ENCODE data around the gene ADAMTS12. TPM values are rescaled to one million over a fixed set of nuclear protein-coding genes. Genes with fewer than 3 reads are reported as not detected.
"Not testable (repeated sequence)": the region's sequence is repeated elsewhere in the genome, so short reads cannot be mapped to it uniquely, and the experiment has no call there.

The ADAMTS12 gene
- total RNA-seq, 1 experiment from 2014 or later, result not detected

DNA sequence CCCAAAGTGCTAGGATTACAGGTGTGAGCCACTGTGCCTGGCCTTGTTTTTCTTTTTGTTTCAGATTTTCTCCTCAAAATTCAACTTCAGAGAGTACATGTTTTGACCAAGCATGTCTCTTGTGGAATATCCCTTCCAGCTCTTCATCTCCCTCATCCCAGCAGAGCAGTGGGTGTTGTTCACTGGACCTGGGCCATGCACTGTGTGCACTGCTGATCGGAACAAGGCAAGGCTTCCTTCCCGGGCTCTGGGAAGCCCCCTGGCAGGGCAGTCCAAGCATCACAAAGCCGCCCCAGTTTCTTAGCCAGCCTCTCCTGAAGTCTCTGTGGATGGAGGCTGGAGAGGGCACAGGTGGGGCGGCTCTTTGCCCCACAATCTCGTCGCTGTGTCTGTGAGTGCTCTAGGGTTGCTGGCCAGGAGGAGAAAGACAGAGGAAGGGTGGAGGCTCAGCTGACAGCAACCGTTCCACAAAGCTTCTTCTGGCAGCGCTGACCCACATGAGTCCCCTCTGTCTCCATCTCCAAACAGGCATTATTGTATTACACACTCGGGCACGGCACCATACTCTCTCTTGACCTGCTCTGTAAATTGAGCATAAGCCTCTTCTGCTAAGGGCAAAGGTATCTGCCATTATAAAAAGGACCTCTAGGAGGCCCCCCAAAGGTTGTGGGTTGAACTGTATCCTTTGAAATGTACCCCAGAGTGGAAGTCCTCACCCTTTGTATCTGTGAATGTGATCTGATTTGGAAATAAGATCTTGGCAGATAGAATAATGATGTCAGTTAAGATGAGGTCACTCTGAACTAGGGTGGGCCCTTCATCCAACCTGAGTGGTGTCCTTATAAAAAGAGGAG lies 361.4 kb downstream of the ADAMTS12 start:
- DNase-seq (ENCODE audit: low spot score), result no peak

- no peak for DNase-seq (ENCODE audit: low spot score)
Observed at GRCh38 chr5:33527696-33528095, 364.1 kb downstream of the ADAMTS12 start.

DNA sequence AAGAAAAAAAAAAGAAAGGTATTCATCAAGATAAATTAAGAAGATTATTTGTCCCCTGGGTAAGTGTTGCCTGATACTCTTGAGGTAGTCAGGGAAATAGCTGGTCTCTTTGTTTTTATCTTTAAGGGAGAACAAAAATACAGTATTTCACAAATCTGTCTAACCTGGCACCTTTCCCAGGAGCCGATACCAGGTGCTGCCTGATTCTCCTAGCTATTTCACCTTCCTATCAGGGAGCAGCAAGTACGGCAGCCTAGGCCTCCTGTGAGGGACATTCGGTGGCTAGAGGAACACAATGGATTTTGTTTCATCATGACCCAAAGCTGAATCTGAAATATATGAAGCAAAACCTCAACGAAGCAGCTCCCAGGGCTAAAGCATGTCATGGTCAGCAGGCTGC lies 365.0 kb downstream of the ADAMTS12 start:
- no peak for DNase-seq (ENCODE audit: low spot score)

GRCh38 chr5:33524476-33524875 lies 367.3 kb downstream of the ADAMTS12 start:
- no peak for DNase-seq (ENCODE audit: low spot score)

GRCh38 chr5:33523208-33523771 lies 368.5 kb downstream of the ADAMTS12 start:
- no peak for DNase-seq (ENCODE audit: low spot score)

- DNase-seq (ENCODE audit: low spot score), result no peak
Observed at GRCh38 chr5:33516421-33516820, 375.4 kb downstream of the ADAMTS12 start.

DNA sequence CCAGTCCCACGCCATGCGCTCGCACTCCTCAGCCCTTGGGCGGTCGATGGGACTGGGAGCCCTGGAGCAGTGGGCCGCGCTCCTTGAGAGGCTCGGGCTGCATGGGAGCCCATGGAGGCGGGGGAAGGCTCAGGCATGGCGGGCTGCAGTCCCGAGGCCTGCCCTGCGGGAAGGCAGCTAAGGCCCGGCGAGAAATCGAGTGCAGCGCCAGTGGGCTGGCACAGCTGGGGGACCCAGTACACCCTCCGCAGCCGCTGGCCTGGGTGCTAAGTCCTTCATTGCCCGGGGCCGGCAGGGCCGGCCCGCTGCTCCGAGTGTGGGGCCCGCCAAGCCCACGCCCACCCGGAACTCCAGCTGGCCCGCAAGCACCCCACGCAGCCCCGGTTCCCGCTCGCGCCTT lies 376.4 kb downstream of the ADAMTS12 start:
- not testable (repeated sequence) for DNase-seq (ENCODE audit: low spot score)

DNA sequence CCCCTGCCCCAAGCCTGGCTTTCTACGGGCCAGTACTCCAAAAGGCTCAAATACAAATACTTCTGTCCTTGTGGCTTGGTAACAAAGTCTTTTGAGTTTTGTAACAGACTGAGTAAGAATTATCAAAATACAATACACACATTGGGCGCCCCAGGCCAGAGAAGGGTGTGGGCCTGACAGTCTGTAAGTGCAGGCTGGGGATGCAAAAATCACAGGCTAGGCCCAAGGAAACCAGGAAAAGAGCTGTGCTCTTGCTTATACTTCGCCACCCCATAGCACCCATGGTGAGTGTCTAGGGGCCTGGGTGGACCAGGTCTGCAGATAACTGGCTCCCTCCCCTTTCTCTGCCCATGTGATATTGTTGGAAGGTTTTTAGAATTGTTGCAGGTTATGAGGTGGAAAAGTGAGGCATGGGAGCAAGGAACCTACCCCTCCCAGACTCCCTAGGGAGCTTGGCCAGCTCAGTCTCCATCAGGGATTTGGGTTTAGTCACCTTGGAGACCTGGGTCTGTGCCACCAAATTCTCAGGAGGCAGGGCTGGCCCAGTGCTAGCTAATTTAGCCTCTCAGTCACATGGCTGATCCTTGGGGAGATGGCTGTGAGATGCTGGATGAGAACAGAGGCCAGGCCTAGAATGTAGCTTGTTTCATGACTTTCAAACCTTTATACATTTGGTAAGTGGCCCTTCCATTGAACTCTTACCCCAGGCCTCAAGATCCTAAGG lies 378.2 kb downstream of the ADAMTS12 start:
- DNase-seq (ENCODE audit: low spot score), result no peak

DNA sequence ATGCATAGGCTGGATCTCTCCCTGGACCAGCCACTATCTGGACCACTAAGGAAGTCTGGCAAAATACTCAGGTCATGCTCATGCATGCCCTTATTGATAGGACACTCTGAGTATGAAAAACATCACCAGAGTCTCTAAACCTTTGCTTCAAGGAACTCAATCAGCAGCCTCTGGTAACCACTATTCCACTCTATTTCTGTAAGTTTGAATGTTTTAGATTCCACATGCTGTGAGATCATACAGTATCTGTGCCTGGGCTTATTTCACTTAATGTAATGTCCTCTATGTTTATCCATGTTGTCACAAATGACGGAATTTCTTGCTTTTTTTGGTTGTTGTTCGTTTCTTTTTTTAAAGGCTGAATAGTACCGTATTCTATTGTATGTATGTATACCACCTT lies 382.8 kb downstream of the ADAMTS12 start:
- no peak for DNase-seq (ENCODE audit: low spot score)

GRCh38 chr5:33507426-33507825 lies 384.4 kb downstream of the ADAMTS12 start:
- no peak for DNase-seq (ENCODE audit: low spot score)

DNA sequence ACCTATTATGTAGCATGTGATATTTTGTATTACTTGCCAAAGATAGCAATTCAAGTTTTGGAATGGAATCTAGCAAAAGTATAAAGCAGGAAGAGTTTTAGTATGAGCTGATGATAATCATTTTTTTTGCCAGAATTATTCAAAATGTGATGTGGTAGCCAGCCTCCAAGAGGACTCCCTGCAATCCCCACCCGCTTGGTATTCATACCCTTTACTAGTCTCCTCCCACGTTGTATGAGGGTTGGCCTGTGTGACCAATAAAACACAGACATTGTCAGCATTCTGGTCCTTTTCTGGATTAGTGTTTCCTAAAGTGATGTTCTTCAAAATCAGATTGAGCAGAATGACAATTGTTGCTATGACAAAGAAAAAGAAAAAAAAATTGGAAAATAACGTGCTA lies 387.2 kb downstream of the ADAMTS12 start:
- DNase-seq (ENCODE audit: low spot score), result no peak

GRCh38 chr5:33501899-33502298 lies 389.9 kb downstream of the ADAMTS12 start:
- no peak for DNase-seq (ENCODE audit: low spot score)

GRCh38 chr5:33501260-33501659 lies 390.5 kb downstream of the ADAMTS12 start:
- DNase-seq (ENCODE audit: low spot score), result no peak

GRCh38 chr5:33494466-33494865 lies 397.3 kb downstream of the ADAMTS12 start:
- no peak for DNase-seq (ENCODE audit: low spot score)

GRCh38 chr5:33491941-33492340 lies 399.8 kb downstream of the ADAMTS12 start:
- DNase-seq (ENCODE audit: low spot score), result no peak

DNA sequence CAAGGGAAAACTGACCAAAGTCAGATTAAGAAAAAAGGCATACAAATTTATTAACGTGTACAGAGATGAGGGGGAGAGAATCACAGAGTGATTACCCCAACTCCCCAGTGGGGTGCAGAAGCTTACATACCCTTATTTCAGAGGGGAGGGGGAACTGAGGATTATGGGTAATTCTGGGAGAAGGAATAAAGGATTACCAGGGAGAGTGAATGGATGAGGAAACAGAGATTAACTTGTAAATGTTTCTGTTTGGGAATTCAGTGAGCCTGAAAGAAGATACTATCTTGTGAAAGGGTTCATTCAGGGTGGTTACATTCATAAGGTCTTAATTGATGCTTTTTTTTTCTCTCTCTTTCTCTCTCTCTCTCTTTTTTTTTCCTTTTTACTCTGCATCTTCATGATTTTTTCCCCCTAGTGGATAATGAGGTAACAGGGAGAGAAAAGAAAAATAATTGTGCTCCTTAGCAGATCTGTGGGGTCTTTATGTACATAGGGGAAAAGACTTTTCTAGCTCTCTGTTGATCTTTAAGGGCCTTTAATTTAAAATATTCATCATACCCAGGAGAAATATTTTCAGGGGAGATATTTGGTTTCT lies 401.6 kb downstream of the ADAMTS12 start:
- no peak for DNase-seq (ENCODE audit: low spot score)

DNA sequence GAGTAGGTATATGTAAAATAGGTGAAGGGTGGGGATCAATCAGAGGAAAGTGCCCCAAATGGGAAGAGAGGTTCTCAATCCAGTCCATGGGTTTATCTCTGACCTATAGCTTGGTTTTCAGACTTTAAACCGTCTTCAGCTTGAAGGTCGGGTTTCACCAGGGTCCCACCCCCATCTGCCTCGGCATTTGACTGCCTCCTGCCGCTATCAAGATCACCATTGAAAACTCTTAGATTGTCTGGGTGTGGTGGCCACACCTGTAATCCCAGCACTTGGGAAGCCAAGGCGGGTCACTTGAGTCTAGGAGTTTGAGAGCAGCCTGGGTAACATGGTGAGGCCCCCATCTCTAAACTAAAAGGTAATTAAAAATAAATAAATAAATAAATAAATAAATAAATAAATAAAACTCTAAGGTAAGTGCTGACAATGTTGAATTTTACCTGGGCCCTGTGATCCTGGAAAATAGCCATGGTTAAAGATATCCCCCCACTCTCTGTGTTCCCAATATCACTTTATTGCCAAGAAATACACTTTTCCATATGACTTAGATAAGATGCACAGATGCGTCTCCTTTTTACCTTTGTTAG lies 402.2 kb downstream of the ADAMTS12 start:
- no peak for DNase-seq (ENCODE audit: low spot score)

GRCh38 chr5:33488558-33489355 lies 403.0 kb downstream of the ADAMTS12 start:
- DNase-seq (ENCODE audit: low spot score), result no peak

DNA sequence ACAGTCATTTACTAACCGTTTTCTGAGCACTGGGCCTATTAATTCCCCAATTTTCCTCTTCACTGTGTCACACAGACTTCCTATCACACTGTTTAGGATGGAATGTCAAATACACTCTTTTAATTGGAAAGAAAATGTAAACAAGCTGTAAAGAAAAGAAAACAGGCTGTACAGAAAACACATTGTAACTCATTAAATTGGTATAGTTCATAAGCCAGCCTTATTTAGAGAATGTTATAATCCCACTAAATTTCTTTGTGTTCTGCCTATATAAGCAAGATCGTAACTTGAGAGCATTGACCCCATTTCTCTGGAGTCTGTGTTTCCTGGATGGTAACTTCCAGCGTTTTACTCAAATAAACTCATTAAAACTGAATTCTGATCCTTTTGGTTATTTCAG lies 404.6 kb downstream of the ADAMTS12 start:
- no peak for DNase-seq (ENCODE audit: low spot score)

- no peak for DNase-seq (ENCODE audit: low spot score)
Observed at GRCh38 chr5:33482335-33482734, 409.5 kb downstream of the ADAMTS12 start.

DNA sequence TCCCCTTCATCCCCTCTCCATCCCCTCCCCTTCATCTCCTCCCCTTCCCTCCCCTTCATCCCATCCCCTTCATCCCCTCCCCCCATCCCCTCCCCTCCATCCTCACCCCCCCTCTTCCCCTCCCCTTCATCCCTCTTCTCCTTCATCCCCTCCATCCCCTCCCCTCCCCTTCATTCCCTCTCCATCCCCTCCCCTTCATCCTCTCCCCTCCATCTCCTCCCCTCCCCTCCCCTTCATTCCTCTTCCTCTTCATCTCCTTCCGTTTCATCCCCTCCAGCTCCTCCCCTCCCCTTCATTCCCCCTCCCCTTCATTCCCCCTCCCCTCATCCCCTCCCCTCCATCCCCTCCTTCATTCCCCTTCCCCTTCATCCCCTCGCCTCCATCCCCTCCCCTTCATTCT lies 410.9 kb downstream of the ADAMTS12 start:
- DNase-seq (ENCODE audit: low spot score), result no peak
